HCT116 (cell line): ENCODE results near the gene CWC22.

Experiments used
- CEBPB ChIP-seq: IDR thresholded peaks from 2 replicates; pipeline ENCODE4 v1.6.1; 2012; ENCODE audit warnings: low read depth
- EZH2 ChIP-seq: fragments of 200-600 bp; sonication (generic); IDR thresholded peaks from 2 replicates; pipeline ENCODE4 v1.6.1; 2017; ENCODE audit warnings: antibody characterized with exemption, mixed run types
- JUND ChIP-seq: IDR thresholded peaks from 2 replicates; pipeline ENCODE4 v1.6.1; 2012
- MAX ChIP-seq: IDR thresholded peaks from 2 replicates; pipeline ENCODE4 v1.6.1; 2012
- POLR2A ChIP-seq: IDR thresholded peaks from 2 replicates; pipeline ENCODE4 v1.7.0; 2011; ENCODE audit warnings: borderline replicate concordance; ENCODE audit not compliant: insufficient read depth, insufficient read length; ENCODE audit errors: extremely low read depth
- POLR2AphosphoS5 ChIP-seq: IDR thresholded peaks from 2 replicates; pipeline ENCODE4 v1.6.1; 2011; ENCODE audit warnings: mild to moderate bottlenecking, low read depth, low read length, moderate library complexity
- RAD21 ChIP-seq: IDR thresholded peaks from 2 replicates; pipeline ENCODE4 v1.6.1; 2012; ENCODE audit warnings: low read depth, mild to moderate bottlenecking
- TCF7L2 ChIP-seq: IDR thresholded peaks from 2 replicates; pipeline ENCODE4 v1.7.0; 2011; ENCODE audit warnings: borderline replicate concordance, inconsistent platforms; ENCODE audit not compliant: insufficient read depth, insufficient read length; ENCODE audit errors: extremely low read depth
- ZNF274 ChIP-seq: fragments of 200-500 bp; sonication (Bioruptor generic); IDR thresholded peaks from 2 replicates; pipeline ENCODE4 v1.6.1; 2014; ENCODE audit warnings: mild to moderate bottlenecking, low read depth, low read length, inconsistent platforms
- TF ChIP-seq, protein P1 (sequence below), 3 experiments: fragments of 200-600 bp in 1 of 3; sonication (generic) in 1 of 3; IDR thresholded peaks in 2 of 3; conservative IDR thresholded peaks in 1 of 3; 2 replicates each; pipeline ENCODE4 v1.5.1; 2012 to 2017; ENCODE audit warnings: low read depth in 2 of 3, low read length in 2 of 3, antibody characterized with exemption in 1 of 3, borderline replicate concordance in 1 of 3, control low read depth in 1 of 3, mild to moderate bottlenecking in 1 of 3, mixed read lengths in 1 of 3, mixed run types in 1 of 3, moderate library complexity in 1 of 3; ENCODE audit not compliant: insufficient read depth in 1 of 3
- TF ChIP-seq, protein P2 (sequence below): IDR thresholded peaks from 2 replicates; pipeline ENCODE4 v1.6.1; 2012; ENCODE audit warnings: low read depth

GRCh38 chr2:180002198-180002770 is 4.8 kb downstream of the CWC22 start:
- TF ChIP-seq, protein P1, sequence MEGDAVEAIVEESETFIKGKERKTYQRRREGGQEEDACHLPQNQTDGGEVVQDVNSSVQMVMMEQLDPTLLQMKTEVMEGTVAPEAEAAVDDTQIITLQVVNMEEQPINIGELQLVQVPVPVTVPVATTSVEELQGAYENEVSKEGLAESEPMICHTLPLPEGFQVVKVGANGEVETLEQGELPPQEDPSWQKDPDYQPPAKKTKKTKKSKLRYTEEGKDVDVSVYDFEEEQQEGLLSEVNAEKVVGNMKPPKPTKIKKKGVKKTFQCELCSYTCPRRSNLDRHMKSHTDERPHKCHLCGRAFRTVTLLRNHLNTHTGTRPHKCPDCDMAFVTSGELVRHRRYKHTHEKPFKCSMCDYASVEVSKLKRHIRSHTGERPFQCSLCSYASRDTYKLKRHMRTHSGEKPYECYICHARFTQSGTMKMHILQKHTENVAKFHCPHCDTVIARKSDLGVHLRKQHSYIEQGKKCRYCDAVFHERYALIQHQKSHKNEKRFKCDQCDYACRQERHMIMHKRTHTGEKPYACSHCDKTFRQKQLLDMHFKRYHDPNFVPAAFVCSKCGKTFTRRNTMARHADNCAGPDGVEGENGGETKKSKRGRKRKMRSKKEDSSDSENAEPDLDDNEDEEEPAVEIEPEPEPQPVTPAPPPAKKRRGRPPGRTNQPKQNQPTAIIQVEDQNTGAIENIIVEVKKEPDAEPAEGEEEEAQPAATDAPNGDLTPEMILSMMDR (IDR thresholded peaks at IDR 0.05 in 2 of 3, conservative IDR thresholded peaks at IDR 0.05 in 1 of 3; ENCODE audit: borderline replicate concordance in 1 of 3, insufficient read depth in 1 of 3, low read depth in 2 of 3, low read length in 2 of 3) = no peak
- no peak for TF ChIP-seq MAX
- no peak for TF ChIP-seq CEBPB
- TF ChIP-seq RAD21 = no peak
- TF ChIP-seq POLR2A = no peak
- TF ChIP-seq JUND = no peak
- TF ChIP-seq EZH2 = no peak
- TF ChIP-seq, protein P2, sequence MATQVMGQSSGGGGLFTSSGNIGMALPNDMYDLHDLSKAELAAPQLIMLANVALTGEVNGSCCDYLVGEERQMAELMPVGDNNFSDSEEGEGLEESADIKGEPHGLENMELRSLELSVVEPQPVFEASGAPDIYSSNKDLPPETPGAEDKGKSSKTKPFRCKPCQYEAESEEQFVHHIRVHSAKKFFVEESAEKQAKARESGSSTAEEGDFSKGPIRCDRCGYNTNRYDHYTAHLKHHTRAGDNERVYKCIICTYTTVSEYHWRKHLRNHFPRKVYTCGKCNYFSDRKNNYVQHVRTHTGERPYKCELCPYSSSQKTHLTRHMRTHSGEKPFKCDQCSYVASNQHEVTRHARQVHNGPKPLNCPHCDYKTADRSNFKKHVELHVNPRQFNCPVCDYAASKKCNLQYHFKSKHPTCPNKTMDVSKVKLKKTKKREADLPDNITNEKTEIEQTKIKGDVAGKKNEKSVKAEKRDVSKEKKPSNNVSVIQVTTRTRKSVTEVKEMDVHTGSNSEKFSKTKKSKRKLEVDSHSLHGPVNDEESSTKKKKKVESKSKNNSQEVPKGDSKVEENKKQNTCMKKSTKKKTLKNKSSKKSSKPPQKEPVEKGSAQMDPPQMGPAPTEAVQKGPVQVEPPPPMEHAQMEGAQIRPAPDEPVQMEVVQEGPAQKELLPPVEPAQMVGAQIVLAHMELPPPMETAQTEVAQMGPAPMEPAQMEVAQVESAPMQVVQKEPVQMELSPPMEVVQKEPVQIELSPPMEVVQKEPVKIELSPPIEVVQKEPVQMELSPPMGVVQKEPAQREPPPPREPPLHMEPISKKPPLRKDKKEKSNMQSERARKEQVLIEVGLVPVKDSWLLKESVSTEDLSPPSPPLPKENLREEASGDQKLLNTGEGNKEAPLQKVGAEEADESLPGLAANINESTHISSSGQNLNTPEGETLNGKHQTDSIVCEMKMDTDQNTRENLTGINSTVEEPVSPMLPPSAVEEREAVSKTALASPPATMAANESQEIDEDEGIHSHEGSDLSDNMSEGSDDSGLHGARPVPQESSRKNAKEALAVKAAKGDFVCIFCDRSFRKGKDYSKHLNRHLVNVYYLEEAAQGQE = no peak
- no peak for TF ChIP-seq TCF7L2
- TF ChIP-seq ZNF274 = no peak
- no peak for TF ChIP-seq POLR2AphosphoS5
